Prostate gland (tissue), 2 donors: ENCODE data around the gene KCNAB1. TPM values are rescaled to one million over a fixed set of nuclear protein-coding genes. Genes with fewer than 3 reads are reported as not detected.

ENCODE experiments used
- DNase-seq: peaks from one replicate; pipeline ENCODE4 v3.0.0-alpha.2; 2019; ENCODE audit warnings: low spot score
- H3K27ac ChIP-seq, 2 donors: fragments of 200-600 bp; sonication (generic); 2 replicates each; pipeline ENCODE4 v1.5.1; 2017 to 2019
- H3K27me3 ChIP-seq: fragments of 200-600 bp; sonication (generic); replicated peaks from 2 replicates; pipeline ENCODE4 v1.5.1; 2019; ENCODE audit not compliant: insufficient read depth
- H3K36me3 ChIP-seq, 2 donors: fragments of 200-600 bp; sonication (generic); 1 replicate in 1 of 2; 2 replicates in 1 of 2; pipeline versions ENCODE4 v1.5.1 to v1.8.1; 2017 to 2019
- H3K4me1 ChIP-seq: fragments of 200-600 bp; sonication (generic); replicated peaks from 2 replicates; pipeline ENCODE4 v1.5.1; 2019
- H3K4me3 ChIP-seq, 2 donors: fragments of 200-600 bp; sonication (generic); 2 replicates each; pipeline ENCODE4 v1.5.1; 2017 to 2019
- H3K9me3 ChIP-seq: fragments of 200-600 bp; sonication (generic); 2 replicates; pipeline ENCODE4 v1.5.1; 2017
- CTCF ChIP-seq, 4 experiments: fragments of 200-600 bp in 2 of 4; fragments of 450-650 bp in 2 of 4; sonication (generic) in 2 of 4; IDR thresholded peaks; 1 replicate in 3 of 4; 2 replicates in 1 of 4; pipeline ENCODE4 v1.5.1; 2016 to 2019; ENCODE audit warnings: antibody characterized with exemption in 4 of 4, mild to moderate bottlenecking in 2 of 4, moderate library complexity in 2 of 4
- POLR2A ChIP-seq: fragments of 450-650 bp; IDR thresholded peaks from one replicate; pipeline ENCODE4 v1.6.1; 2016; ENCODE audit warnings: antibody characterized with exemption, mild to moderate bottlenecking
- POLR2AphosphoS5 ChIP-seq: sonication (generic); formaldehyde crosslinking; IDR thresholded peaks from one replicate; pipeline ENCODE4 v1.6.1; 2017; ENCODE audit warnings: antibody characterized with exemption
- WGBS: methylation state at CpG from one replicate; pipeline ENCODE4 v1.1.5; 2018; 5-methylcytosine and 5-hydroxymethylcytosine counted together
- intact Hi-C: fragments of 100-400 bp; cut with DNase I; formaldehyde crosslinking; loops from one replicate; pipeline ENCODE4 v1.14.2; 2022
- total RNA-seq, 2 donors: library from RNA; depleted of rRNA; stranded (reverse); fragments of >200 nt; gene quantifications; one replicate each; pipeline ENCODE4 v1.1.0, GENCODE V29; 2016

Gene KCNAB1
- total RNA-seq, 2 donors from 2014 or later: 5.2 to 9.5 TPM

DNA sequence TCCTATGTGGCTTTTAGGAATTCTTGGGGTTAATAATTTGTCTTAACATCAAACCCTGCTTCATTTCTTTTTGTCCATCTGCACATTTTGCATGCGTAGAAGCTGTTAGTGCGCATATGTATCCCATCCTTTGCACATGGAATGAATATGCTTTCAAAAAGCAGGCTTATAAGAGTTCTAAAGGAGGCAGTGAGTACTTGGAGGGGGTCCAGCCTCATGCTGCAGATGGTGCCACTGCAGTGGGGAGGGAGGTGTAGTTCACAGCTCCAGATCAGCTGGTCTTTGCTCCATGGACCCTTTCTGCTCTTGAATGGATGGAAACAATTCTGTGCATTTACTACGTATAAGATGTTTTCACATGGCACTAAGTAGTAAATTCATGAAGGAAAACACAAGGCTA lies 455.3 kb downstream of the KCNAB1 start:
- no peaks in the 10 kb centered on the region for H3K4me1 ChIP-seq
- H3K27me3 ChIP-seq: no peaks in the 10 kb centered on the region
- TF ChIP-seq CTCF (IDR thresholded peaks at IDR 0.05): no peak
- TF ChIP-seq POLR2AphosphoS5: no peak
- no peak for TF ChIP-seq POLR2A
- no peaks in the 10 kb centered on the region for H3K9me3 ChIP-seq
- H3K4me3 ChIP-seq: no peak overlapping the region
- no peaks in the 10 kb centered on the region for H3K36me3 ChIP-seq
- DNase-seq: no peak
- intact Hi-C loops: no loop called here
- 79% methylated on average over 3 of the region's 3 CpGs for WGBS
- H3K27ac ChIP-seq: no peak overlapping the region

DNA sequence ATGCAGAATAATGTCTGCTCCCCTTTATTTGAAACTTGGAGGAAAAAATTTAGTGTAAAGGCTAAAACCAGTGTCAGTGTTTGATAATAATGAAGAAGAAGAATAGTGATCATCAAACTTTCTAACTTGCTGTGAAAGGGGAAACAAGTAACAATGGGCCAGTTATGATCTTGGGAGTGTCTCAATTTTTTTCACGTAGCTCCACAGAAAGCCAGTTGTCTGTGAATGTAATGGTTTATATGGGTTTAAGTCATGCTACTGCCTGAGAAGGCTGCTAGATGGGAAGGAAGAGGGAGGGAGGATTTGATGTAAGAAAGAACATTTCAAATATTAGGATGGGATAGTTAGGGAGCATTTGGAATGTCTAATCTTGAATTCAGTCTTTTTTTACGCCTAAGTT lies 455.7 kb downstream of the KCNAB1 start:
- no peak for DNase-seq
- no peaks in the 10 kb centered on the region for H3K36me3 ChIP-seq
- no peak overlapping the region for H3K27ac ChIP-seq
- intact Hi-C loops: no loop called here
- H3K9me3 ChIP-seq: no peaks in the 10 kb centered on the region
- WGBS: 85% methylated on average over 2 of the region's 2 CpGs
- H3K4me3 ChIP-seq: no peak overlapping the region
- TF ChIP-seq CTCF (IDR thresholded peaks at IDR 0.05): no peak
- no peaks in the 10 kb centered on the region for H3K4me1 ChIP-seq
- H3K27me3 ChIP-seq: no peaks in the 10 kb centered on the region

DNA sequence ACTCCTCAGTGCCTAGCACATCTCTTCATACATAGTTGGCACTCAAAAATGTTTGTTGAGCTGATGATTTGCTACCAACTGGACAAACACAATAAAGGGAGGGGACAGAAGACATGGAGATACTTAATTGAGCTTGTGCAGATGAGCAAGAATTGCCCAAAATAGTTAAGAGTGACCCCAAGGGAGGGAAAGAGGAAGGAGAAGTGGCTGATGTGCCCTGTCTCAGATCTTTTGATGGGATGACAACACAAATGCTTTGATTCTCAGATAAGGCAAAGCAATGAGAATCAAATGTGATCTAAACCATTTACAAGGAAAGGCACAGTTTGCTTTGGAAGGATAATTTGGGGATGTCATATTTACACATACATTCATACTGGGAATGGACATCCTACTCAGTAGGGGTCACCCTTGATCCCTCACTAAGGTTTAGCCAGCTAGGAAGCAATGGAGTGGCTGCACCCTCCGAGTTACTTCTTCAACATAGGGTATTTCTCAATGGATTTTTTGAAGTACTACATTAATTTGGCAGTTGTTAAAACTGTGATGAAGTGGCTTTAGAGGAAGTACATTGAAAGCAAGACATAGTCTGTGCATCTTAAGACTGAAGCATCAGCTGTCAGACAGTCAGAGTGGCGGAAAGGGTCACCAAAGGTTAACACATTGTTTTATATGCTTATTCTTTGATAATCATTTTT lies 456.4 kb downstream of the KCNAB1 start:
- Histone ChIP-seq H3K4me3 (no peak overlapping the region), H3K4me1 (no peaks in the 10 kb centered on the region), H3K9me3 (no peaks in the 10 kb centered on the region), H3K36me3 (no peaks in the 10 kb centered on the region), H3K27me3 (no peaks in the 10 kb centered on the region), H3K27ac (no peak overlapping the region)
- 85% methylated on average over 2 of the region's 2 CpGs for WGBS
- DNase-seq: no peak
- intact Hi-C loops: no loop called here
- TF ChIP-seq POLR2AphosphoS5: no peak
- no peak for TF ChIP-seq POLR2A
- no peak for TF ChIP-seq CTCF (IDR thresholded peaks at IDR 0.05)

DNA sequence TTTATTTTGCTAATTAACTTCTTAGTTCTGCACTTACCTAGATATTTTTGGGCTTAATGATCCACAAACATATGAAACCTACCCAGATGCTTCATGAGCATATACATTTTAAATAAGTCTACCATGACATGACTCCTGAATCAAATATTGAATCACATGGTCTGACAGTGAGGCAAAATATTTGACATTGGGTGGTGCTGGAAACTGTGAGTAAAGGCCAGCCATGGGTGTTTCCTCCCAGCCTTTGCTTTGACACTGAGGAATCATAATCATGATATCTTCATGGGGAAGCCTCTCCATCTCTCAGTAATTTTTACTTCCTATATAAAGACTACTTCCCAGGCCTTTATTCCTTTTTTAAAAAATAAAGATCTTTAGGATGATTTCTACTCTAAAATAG lies 457.4 kb downstream of the KCNAB1 start:
- TF ChIP-seq POLR2AphosphoS5 (no peak), CTCF (IDR thresholded peaks at IDR 0.05) (no peak), POLR2A (no peak)
- Histone ChIP-seq H3K4me3 (no peak overlapping the region), H3K36me3 (no peaks in the 10 kb centered on the region), H3K27me3 (no peaks in the 10 kb centered on the region), H3K4me1 (no peaks in the 10 kb centered on the region), H3K9me3 (no peaks in the 10 kb centered on the region), H3K27ac (no peak overlapping the region)
- intact Hi-C loops: no loop called here
- DNase-seq: no peak

DNA sequence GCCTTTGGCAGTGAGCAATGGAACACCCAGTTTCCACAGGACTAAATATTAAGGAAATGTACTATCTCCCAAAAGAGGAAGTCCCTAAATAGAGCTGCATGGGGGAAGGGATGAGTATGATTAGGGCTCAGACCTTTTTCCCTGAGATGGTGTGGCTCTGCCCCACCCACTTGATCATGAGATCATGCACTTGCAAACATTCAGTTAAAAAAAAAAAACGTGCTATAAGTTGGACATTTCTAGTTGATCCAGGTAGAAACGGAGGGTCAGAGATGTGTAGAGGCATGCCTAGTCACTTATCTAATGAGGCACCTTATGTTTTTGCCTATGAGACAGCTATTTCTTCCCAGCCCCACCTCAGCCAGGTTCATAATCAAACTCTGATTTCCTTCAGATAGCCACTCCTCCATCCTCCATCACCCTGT lies 459.1 kb downstream of the KCNAB1 start:
- H3K4me1 ChIP-seq: no peaks in the 10 kb centered on the region
- DNase-seq: no peak
- intact Hi-C loops: no loop called here
- 40% methylated on average over 2 of the region's 2 CpGs for WGBS
- no peak overlapping the region for H3K4me3 ChIP-seq
- no peaks in the 10 kb centered on the region for H3K9me3 ChIP-seq
- no peak overlapping the region for H3K27ac ChIP-seq
- no peak for TF ChIP-seq CTCF (IDR thresholded peaks at IDR 0.05)
- no peak for TF ChIP-seq POLR2AphosphoS5
- TF ChIP-seq POLR2A: no peak
- H3K36me3 ChIP-seq: no peaks in the 10 kb centered on the region
- H3K27me3 ChIP-seq: no peaks in the 10 kb centered on the region
